ENCODE data around the gene EVC.

DNA sequence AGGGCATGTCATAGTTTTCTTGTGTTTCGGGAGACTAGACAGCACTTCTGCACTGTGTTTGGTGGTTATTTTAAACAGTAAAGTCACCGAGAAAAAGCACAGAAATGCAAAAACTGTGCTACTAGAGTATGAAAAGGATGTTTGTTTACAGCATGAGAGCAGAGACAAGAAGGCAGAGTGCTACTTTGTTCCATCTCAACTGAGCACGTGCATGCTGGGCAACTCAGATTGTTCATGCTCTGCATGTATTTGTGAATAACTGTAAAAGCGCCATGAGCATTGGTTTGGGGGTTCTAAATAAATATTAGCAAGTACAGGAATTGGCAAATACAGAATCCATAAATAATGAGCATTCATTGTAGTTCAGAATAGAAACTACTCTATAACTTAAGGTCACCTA lies 7.4 kb downstream of the EVC start:
- TF ChIP-seq CTCF (IDR thresholded peaks at IDR 0.05) = no peak
- no peak for TF ChIP-seq POLR2A (IDR thresholded peaks at IDR 0.05)
